NCI-H2227 treated with DMSO at 0.1 percent for 48 hours (cell line): ENCODE results near the gene CEP19.
A peak's percentile ranks its signal among the peaks of the same experiment; 100 is the strongest.
"Not testable (repeated sequence)": the region's sequence is repeated elsewhere in the genome, so short reads cannot be mapped to it uniquely, and the experiment has no call there.

Experiments used
- DNase-seq: peaks from one replicate; lab custom pipeline; 2025; lab: John Stamatoyannopoulos, UW

CEP19 gene

GRCh38 chr3:196711838-196712513, at the start of gene CEP19, which contains the start of gene PIGX:
Gene CEP19, minus strand, starts transcription at chr3:196712250. Its CDS starts 3,593 bp downstream, at chr3:196708657.
Gene PIGX, plus strand, starts transcription at chr3:196712377.
- DNase-seq, result peak; percentile 86

- no peak for DNase-seq
These were observed 46.1 kb upstream of the CEP19 start for GRCh38 chr3:196757876-196758739.

- no peak for DNase-seq
These were observed 44.7 kb upstream of the CEP19 start for GRCh38 chr3:196756732-196757131.

- DNase-seq, result no peak
These were observed 42.3 kb upstream of the CEP19 start for GRCh38 chr3:196754091-196754981.

- no peak for DNase-seq
These were observed 41.2 kb upstream of the CEP19 start for GRCh38 chr3:196753201-196753600.

- no peak for DNase-seq
These were observed 37.1 kb upstream of the CEP19 start for GRCh38 chr3:196749125-196749524.

GRCh38 chr3:196743569-196743968, 31.5 kb upstream of the CEP19 start:
- not testable (repeated sequence) for DNase-seq

GRCh38 chr3:196741249-196741889, 29.3 kb upstream of the CEP19 start:
- DNase-seq, result no peak

- peak; percentile 41 for DNase-seq
These were observed 28.6 kb upstream of the CEP19 start for GRCh38 chr3:196740481-196741248.

- peak; percentile 94 for DNase-seq
These were observed 27.8 kb upstream of the CEP19 start, which contains the start of gene PAK2 for GRCh38 chr3:196739671-196740480. Gene PAK2, plus strand, starts transcription at chr3:196739857. Its CDS starts 42,790 bp downstream, at chr3:196782647.

- DNase-seq, result no peak
These were observed 25.6 kb upstream of the CEP19 start for GRCh38 chr3:196737655-196738054.

GRCh38 chr3:196736670-196737374, 24.8 kb upstream of the CEP19 start:
- DNase-seq, result no peak

- no peak for DNase-seq
These were observed 23.7 kb upstream of the CEP19 start for GRCh38 chr3:196735751-196736150.

GRCh38 chr3:196726788-196727675, 15.0 kb upstream of the CEP19 start:
- DNase-seq, result no peak

- DNase-seq, result no peak
These were observed 9.0 kb upstream of the CEP19 start for GRCh38 chr3:196721097-196721496.

- not testable (repeated sequence) for DNase-seq
These were observed 5.1 kb upstream of the CEP19 start for GRCh38 chr3:196717162-196717561.

GRCh38 chr3:196712514-196713413, 714 bp upstream of the CEP19 start:
- peak; percentile 67 for DNase-seq
